ENCODE measurements around the gene CBX2. TPM values are rescaled to one million over a fixed set of nuclear protein-coding genes. Genes with fewer than 3 reads are reported as not detected.

The CBX2 gene
- total RNA-seq, 4 donors from 2014 or later = 0.54 to 1.7 (median 1.1) TPM

GRCh38 chr17:79783891-79784290, 5.9 kb downstream of the CBX2 start:
- H3K9me3 ChIP-seq = no peaks in the 10 kb centered on the region
- H3K36me3 ChIP-seq = no peaks in the 10 kb centered on the region
- TF ChIP-seq POLR2A (IDR thresholded peaks at IDR 0.05) = no peak
- no peak for TF ChIP-seq CTCF (IDR thresholded peaks at IDR 0.05)
- intact Hi-C loops (cut with DNase I) = no loop called here
- H3K4me1 ChIP-seq = no peaks in the 10 kb centered on the region
- no peaks in the 10 kb centered on the region for H3K27me3 ChIP-seq
- 96 to 98% methylated on average over 17 to 18 of the region's 18 CpGs for WGBS, 2 donors
- no peak overlapping the region for H3K4me3 ChIP-seq (replicated peaks in 1 of 3)
- DNase-seq = no peak
- no peak overlapping the region for H3K27ac ChIP-seq

- Histone ChIP-seq H3K9me3 (no peaks in the 10 kb centered on the region), H3K36me3 (no peaks in the 10 kb centered on the region), H3K4me3 (replicated peaks in 1 of 3) (no peak overlapping the region), H3K27me3 (peaks cover 4% of the 10 kb centered on the region), H3K4me1 (peaks cover 0 to under 1% of the 10 kb centered on the region in 2 donors), H3K27ac (no peak overlapping the region)
- WGBS, 2 donors = 92 to 95% methylated on average over 22 to 23 of the region's 31 CpGs
- TF ChIP-seq POLR2A (IDR thresholded peaks at IDR 0.05) (no peak), CTCF (IDR thresholded peaks at IDR 0.05) (no peak)
- no peak for DNase-seq
- intact Hi-C loops (cut with DNase I) = loop anchor here (5.0 kb wide), 1 partner anchor 208 kb away; no protein-coding TSS in a partner anchor
Measured at GRCh38 chr17:79784353-79785016, 6.5 kb downstream of the CBX2 start.

GRCh38 chr17:79785017-79785899, 7.3 kb downstream of the CBX2 start:
- H3K4me3 ChIP-seq (replicated peaks in 1 of 3) = no peak overlapping the region
- H3K36me3 ChIP-seq = no peaks in the 10 kb centered on the region
- DNase-seq = no peak
- peaks cover 8% of the 10 kb centered on the region for H3K27me3 ChIP-seq
- intact Hi-C loops (cut with DNase I) = loop anchor here (5.0 kb wide), 1 partner anchor 207 kb away; no protein-coding TSS in a partner anchor
- TF ChIP-seq POLR2A (IDR thresholded peaks at IDR 0.05) (no peak), CTCF (IDR thresholded peaks at IDR 0.05) (no peak)
- no peaks in the 10 kb centered on the region for H3K9me3 ChIP-seq
- WGBS, 2 donors = 92 to 94% methylated on average over 13 to 15 of the region's 17 CpGs
- H3K27ac ChIP-seq = no peak overlapping the region
- peaks cover 4 to 8% of the 10 kb centered on the region in 2 donors for H3K4me1 ChIP-seq

GRCh38 chr17:79785900-79786810, 8.2 kb downstream of the CBX2 start:
- Histone ChIP-seq H3K27ac (no peak overlapping the region), H3K9me3 (no peaks in the 10 kb centered on the region), H3K27me3 (peaks cover 16% of the 10 kb centered on the region), H3K36me3 (no peaks in the 10 kb centered on the region), H3K4me3 (replicated peaks in 1 of 3) (no peak overlapping the region), H3K4me1 (peaks cover 6 to 9% of the 10 kb centered on the region in 2 donors)
- DNase-seq = no peak
- intact Hi-C loops (cut with DNase I) = loop anchor here (5.0 kb wide), 1 partner anchor 206 kb away; no protein-coding TSS in a partner anchor
- WGBS, 2 donors = 90 to 92% methylated on average over 8 to 14 of the region's 15 CpGs
- no peak for TF ChIP-seq POLR2A (IDR thresholded peaks at IDR 0.05)
- TF ChIP-seq CTCF (IDR thresholded peaks at IDR 0.05) = no peak
